ENCODE measurements around the gene ZNF528. TPM values are rescaled to one million over a fixed set of nuclear protein-coding genes. Genes with fewer than 3 reads are reported as not detected.
A peak's percentile ranks its signal among the peaks of the same experiment; 100 is the strongest.

Gene ZNF528
- total and polyA plus RNA-seq, 2 experiments from 2014 or later = 12.4 to 22.2 TPM

- Histone ChIP-seq H3K4me1 (ENCODE audit: insufficient read depth) (peaks cover 3% of the 10 kb centered on the region), H3K4me2 (peak within 1 kb of the TSS; percentile 75), H2AFZ (peak within 1 kb of the TSS; percentile 88), H3K4me3 (peak within 1 kb of the TSS; percentile 73), H3K27me3 (no peaks in the 10 kb centered on the region), H3K9me2 (replicated peaks; ENCODE audit: insufficient read depth) (no peaks in the 10 kb centered on the region), H3K36me3 (replicated peaks; ENCODE audit: insufficient read depth, low read depth) (peaks cover 7% of the 10 kb centered on the region), H3K27ac (peak within 1 kb of the TSS; percentile 100), H3K9me3 (ENCODE audit: low read depth) (peaks cover 38% of the 10 kb centered on the region), H3K79me2 (peaks cover 21% of the 10 kb centered on the region), H4K20me1 (ENCODE audit: insufficient read depth, poor library complexity, severe bottlenecking) (no peaks in the 10 kb centered on the region)
- TF ChIP-seq EZH2phosphoT487 (IDR thresholded peaks at IDR 0.05; ENCODE audit: low read depth, severe bottlenecking, unreplicated experiment) (no peak), EZH2 (IDR thresholded peaks at IDR 0.05; ENCODE audit: borderline replicate concordance) (no peak)
- TF ChIP-seq, protein P1, sequence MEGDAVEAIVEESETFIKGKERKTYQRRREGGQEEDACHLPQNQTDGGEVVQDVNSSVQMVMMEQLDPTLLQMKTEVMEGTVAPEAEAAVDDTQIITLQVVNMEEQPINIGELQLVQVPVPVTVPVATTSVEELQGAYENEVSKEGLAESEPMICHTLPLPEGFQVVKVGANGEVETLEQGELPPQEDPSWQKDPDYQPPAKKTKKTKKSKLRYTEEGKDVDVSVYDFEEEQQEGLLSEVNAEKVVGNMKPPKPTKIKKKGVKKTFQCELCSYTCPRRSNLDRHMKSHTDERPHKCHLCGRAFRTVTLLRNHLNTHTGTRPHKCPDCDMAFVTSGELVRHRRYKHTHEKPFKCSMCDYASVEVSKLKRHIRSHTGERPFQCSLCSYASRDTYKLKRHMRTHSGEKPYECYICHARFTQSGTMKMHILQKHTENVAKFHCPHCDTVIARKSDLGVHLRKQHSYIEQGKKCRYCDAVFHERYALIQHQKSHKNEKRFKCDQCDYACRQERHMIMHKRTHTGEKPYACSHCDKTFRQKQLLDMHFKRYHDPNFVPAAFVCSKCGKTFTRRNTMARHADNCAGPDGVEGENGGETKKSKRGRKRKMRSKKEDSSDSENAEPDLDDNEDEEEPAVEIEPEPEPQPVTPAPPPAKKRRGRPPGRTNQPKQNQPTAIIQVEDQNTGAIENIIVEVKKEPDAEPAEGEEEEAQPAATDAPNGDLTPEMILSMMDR (IDR thresholded peaks at IDR 0.05; ENCODE audit: poor library complexity) = peak; percentile 5
- DNase-seq (ENCODE audit: low spot score) = peak; percentile 96
- 16% methylated on average over 52 of the region's 52 CpGs for WGBS (ENCODE audit: low lambda C conversion rate, missing lambda C conversion rate)
Measured at GRCh38 chr19:52369559-52370340, 27.9 kb upstream of the ZNF528 start, which contains the start of gene ZNF880. Gene ZNF880, plus strand, starts transcription at chr19:52369923. Its CDS starts 43 bp downstream, at chr19:52369966.

DNA sequence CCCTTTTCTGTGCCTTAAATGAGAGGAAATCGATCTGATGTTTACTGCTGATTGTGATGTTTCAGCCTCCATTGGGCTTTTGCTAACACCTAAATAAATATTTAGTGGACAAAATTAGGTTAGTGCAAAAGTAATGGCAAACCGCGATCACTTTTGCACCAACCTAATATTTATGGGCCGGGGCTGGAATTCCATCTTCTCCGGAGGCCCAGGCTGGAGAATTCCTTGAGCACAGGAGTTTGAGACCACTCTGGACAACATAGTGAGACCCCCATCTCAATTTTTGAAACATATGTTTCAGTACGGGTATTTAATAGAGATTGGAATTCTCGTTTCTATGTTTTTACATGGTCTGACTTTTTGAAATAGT lies 27.3 kb upstream of the ZNF528 start:
- Histone ChIP-seq H3K36me3 (replicated peaks; ENCODE audit: insufficient read depth, low read depth) (peaks cover 7% of the 10 kb centered on the region), H2AFZ (peak overlapping the region; percentile 88), H3K4me1 (ENCODE audit: insufficient read depth) (peaks cover 3% of the 10 kb centered on the region), H3K9me3 (ENCODE audit: low read depth) (peaks cover 34% of the 10 kb centered on the region), H3K27ac (peak overlapping the region; percentile 100), H3K9me2 (replicated peaks; ENCODE audit: insufficient read depth) (no peaks in the 10 kb centered on the region), H4K20me1 (ENCODE audit: insufficient read depth, poor library complexity, severe bottlenecking) (no peaks in the 10 kb centered on the region), H3K4me2 (peak overlapping the region; percentile 75), H3K4me3 (peak overlapping the region; percentile 73), H3K27me3 (no peaks in the 10 kb centered on the region), H3K79me2 (peaks cover 21% of the 10 kb centered on the region)
- no peak for DNase-seq (ENCODE audit: low spot score)
- WGBS (ENCODE audit: low lambda C conversion rate, missing lambda C conversion rate) = 54% methylated on average over 7 of the region's 7 CpGs
- TF ChIP-seq EZH2phosphoT487 (IDR thresholded peaks at IDR 0.05; ENCODE audit: low read depth, severe bottlenecking, unreplicated experiment) (no peak), EZH2 (IDR thresholded peaks at IDR 0.05; ENCODE audit: borderline replicate concordance) (no peak)
- TF ChIP-seq, protein P1 (IDR thresholded peaks at IDR 0.05; ENCODE audit: poor library complexity) = no peak

DNA sequence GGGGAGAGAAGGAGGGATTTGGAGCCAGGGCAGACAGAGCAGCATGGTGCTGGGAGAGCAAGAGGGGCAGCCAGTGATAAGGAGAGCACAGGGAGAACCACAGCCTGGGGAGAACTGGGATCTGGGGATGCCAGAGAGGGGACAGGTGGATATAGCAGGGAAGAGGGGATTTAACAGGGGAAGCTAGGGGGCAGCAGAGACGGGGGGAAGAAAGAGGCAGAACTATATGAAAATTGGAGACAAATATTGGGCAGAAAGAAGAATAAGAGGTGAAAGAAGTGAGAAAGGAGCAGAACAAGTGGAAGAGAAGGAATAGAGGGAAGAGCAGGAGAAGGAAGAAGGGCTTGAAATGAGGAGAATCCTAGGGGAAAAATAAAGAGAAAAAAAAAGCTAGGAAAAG lies 6.5 kb upstream of the ZNF528 start:
- Histone ChIP-seq H3K9me2 (replicated peaks; ENCODE audit: insufficient read depth) (no peaks in the 10 kb centered on the region), H3K27me3 (no peaks in the 10 kb centered on the region), H3K4me1 (ENCODE audit: insufficient read depth) (no peaks in the 10 kb centered on the region), H3K36me3 (replicated peaks; ENCODE audit: insufficient read depth, low read depth) (no peaks in the 10 kb centered on the region), H3K4me2 (no peak overlapping the region), H4K20me1 (ENCODE audit: insufficient read depth, poor library complexity, severe bottlenecking) (no peaks in the 10 kb centered on the region), H2AFZ (no peak overlapping the region), H3K9me3 (ENCODE audit: low read depth) (peaks cover 9% of the 10 kb centered on the region), H3K4me3 (no peak overlapping the region), H3K27ac (no peak overlapping the region), H3K79me2 (peaks cover under 1% of the 10 kb centered on the region)
- TF ChIP-seq EZH2phosphoT487 (IDR thresholded peaks at IDR 0.05; ENCODE audit: low read depth, severe bottlenecking, unreplicated experiment) (no peak), EZH2 (IDR thresholded peaks at IDR 0.05; ENCODE audit: borderline replicate concordance) (no peak)
- TF ChIP-seq, protein P1 (IDR thresholded peaks at IDR 0.05; ENCODE audit: poor library complexity) = no peak
- DNase-seq (ENCODE audit: low spot score) = no peak
- WGBS (ENCODE audit: low lambda C conversion rate, missing lambda C conversion rate) = no CpG with 5 or more reads among the region's 1 CpG

Measured in hepatocyte (in vitro differentiated cells).